Glomerular endothelial cell (primary cell): Measurements from ENCODE around the gene SIGLEC12. TPM values are rescaled to one million over a fixed set of nuclear protein-coding genes. Genes with fewer than 3 reads are reported as not detected.
"Not testable (repeated sequence)": the region's sequence is repeated elsewhere in the genome, so short reads cannot be mapped to it uniquely, and the experiment has no call there.

Experiments
- DNase-seq: peaks from one replicate; pipeline ENCODE4 v3.0.0-alpha.2; 2011; ENCODE audit warnings: low read depth, low spot score; ENCODE audit errors: extremely low read depth
- total RNA-seq: library from RNA; depleted of rRNA; stranded (reverse); fragments of >200 nt; gene quantifications from 2 replicates; pipeline ENCODE4 v1.2.3, GENCODE V29; 2015

Gene SIGLEC12
- total RNA-seq, 1 donor from 2014 or later, result not detected

DNA sequence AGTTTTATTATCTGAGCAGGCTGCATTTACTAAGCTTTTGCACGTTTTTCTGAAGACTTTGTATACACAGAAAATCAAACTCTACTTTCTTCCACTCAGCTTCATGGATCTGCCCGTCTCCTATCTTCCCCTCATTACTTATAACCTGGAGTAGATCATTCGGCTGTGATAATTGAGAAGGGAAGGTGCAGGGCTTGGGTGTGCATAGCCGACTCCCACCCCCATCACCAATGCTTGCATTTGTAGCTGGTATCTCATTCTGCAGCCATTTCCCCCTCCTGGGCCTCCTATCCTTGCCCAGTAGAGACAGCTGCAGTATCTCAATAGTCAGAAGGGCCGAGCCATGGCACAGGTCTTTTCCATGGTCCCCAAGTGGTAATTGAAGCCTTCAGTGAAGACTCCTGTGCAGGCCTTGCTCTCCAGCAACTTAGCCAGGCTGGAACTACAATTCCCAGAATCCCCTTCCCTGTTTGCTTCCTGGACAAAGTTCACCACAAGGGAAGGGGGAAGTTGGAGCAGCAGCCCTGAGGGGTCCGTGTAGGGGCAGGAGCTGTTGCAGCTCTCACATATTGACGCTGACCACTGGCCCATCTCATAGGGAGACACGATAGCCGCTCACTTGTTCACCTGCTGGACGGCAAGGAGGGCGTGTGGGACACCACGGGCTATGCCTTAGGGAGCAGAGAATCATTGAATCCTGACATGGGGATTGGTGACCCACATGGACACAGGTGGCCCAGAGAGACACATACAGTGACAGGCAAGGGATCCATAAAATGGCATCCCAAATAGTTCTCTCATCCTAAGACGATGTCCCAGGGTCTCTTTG lies 41.2 kb downstream of the SIGLEC12 start:
- no peak for DNase-seq

DNA sequence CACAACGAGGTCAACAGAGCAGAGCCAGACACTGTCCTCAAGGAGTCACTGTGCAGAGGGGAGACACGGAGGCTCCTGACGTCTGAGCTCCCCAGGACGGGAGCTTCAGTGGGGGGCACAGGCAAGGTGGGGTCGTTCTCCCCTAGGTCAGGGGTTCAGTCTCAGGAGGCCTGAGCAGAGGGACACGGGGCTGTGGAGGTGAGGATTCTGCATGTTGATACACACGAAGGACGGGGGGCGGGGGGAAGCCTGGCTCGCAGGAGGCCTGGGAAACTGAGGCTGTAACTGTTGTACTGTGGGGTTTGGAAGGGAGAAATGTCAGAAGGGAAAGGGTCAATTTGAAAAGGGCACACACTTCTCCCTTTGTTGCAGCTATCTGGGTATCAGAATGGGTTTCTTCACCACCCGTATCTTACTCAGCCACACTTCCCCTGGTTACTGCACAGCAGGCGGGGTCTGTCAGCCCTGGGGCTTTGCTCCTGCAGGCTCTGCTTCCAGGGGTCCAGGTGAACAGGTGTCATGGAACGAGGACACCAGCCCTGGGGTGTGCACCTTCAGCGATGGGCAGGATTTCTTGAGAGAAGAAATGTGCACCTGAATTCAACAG lies 42.6 kb downstream of the SIGLEC12 start:
- no peak for DNase-seq

DNA sequence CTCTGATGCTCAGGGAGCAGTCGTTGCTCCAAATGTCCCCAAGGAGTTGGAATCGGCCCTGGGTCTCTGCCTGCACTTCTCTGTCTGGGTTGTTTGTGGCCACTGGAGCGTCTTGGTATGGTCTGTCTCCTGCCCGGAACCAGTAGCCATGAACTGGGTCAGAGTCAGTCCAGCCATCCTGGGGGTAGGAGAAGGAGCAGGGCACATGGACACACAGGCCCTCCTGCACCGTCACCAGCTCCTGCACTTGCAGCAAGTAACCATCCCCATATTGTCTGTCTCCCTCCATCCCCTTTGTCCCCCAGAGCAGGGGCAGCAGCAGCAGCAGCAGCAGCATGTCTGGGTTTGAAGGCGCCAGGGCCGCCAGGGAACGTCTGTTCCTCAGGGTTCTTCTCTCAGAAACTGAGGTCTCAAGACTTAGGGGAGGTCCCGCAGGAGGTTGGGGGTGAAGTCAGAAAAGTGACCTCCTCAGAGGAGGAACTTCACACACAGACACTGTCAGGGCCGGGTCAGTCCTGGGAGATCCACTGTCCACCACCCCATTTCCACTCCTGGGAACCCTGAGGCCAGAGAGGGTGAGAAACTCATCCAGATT lies 43.5 kb downstream of the SIGLEC12 start, which contains the start of gene SIGLEC8:
Gene SIGLEC8 (minus strand): TSS at position 404 of the 595 bp plus-strand sequence. CDS start 67 bp downstream, at position 337.
- DNase-seq, result no peak

DNA sequence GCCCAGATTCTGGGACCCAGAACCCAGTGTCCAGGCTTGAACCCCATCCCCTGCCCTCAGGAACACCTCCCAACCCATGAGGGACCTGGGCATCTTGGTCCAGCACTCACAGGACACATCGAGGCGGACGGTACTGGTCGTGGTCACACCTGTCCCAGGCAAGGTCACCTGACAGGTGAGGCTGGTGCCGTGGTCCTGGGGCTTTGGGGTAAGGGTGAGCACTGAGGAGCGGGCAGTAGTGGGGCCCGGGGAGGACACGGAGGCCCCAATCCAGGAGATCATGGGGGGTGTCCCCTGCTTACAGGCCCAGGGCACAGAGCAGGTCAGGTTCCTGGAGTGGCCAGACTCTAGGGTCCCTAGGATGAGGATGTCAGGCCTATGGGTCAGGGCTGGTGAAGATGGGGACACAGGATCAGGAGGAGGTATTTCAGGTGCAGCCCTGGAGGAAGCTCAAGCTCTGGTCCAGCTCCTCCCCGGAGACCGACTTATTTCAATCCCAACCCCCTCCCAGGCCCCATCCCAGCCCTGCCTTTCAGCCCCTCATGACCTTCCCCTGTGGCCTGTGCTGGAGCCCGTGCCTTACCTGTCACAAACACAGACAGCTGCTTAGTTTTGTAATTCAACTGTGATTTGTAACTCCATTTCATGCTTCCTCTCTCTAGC lies 44.1 kb downstream of the SIGLEC12 start:
- no peak for DNase-seq

DNA sequence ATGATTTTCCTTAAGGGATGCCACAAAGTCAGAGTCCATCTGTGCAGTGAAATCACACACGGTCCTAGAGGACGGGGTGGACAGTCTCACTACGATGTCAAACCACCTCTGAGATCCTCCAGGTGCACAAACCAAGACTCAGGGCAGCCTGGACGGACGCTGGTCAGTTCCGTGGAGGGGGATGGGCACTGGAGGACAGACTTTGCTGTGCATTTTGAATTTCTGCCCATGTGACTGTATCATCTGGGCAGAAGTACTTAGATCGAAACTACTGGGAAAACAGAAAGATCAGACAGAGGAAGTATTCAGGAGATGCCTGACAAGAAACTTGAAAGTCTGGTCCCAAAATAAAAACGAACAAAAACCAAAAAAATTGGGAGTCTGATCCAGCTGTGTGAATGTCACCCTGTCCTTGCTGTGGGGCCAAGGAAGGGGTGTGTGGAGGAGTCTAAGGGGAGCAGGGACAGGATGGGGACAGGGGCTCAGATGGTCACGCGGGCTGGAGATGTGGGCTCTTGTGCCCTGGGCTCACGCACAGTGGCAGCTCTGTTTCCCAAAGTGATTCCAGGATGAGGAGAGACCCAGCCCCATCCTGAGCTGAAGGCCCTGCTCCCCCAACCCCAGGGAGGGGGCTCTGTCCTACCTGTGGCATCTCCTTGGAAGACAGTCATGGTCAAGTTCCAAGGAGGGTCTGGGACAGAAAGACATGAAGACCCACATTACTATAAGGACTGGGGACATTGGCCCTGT lies 44.9 kb downstream of the SIGLEC12 start:
- no peak for DNase-seq

DNA sequence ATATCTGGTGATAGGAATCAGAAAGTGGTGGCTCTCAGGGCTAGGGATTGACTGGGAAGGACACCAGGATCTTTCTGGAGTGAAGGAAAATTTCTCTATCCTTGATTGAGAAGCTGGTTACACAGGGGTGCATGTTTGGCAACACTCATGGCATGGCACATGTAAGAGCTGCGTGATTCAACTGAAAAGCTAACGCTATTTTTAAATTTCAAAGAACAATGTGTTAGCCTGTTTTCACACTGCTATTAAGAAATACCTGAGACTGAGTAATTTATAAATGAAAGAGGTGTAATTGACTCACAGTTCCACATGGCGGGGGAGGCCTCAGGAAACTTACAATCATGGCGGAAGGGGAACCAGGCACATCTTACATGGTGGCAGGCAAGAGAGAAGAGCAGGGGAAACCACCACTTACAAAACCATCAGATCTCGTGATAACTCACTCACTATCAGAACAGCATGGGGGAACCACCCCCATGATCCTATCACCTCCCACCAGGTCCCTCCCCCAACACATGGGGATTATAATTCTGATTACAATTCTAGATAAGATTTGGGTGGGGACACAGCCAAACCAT lies 50.8 kb downstream of the SIGLEC12 start:
- DNase-seq, result no peak

DNA sequence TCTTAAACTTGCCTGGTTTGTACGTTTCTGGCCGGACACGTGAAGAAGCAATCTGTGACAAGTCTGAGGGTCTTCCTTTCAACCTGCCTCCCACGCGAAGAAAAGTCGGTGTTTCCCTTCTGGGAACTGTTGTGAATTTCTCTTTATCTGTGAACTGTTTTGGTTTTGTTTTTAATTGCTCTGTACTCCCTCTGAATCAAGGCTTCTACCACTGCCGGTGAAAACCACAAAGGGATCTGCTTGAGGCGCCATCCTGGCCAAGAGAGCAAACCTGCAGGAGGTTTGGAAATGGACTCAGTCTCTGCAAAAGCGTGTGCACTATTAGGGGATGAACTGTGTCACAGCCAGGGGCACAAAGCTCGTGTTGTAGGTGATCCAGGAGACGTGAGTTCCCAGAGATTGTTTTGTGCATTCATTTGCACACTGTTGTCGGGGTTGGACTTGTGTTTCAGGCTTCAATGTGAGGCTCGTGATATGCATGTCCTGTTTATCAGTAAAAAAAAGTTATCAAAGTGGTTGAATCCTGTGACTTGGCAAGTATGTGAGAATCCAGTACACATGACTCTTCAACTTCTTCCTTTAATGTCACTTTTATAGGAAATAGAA lies 53.1 kb downstream of the SIGLEC12 start:
- DNase-seq, result no peak

DNA sequence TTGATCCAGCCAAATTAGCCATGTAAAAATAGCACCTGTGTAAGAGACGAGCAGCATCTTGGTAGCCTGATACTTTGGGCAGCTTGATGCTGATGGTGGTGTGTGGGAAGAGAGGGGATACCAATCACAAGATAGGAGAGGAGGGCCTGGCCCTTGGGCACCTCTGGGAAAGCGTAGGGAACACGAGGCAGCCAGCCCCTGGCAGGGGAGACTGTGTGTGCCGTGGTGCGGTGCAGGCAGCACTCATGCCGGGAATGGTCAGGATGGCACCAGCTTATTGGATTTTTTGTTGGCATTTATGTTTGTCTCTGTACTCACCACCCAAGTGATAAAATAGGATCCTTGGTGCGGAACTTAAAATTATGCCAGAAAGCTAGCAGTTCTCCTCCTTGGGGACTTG lies 53.6 kb downstream of the SIGLEC12 start:
- DNase-seq, result no peak

DNA sequence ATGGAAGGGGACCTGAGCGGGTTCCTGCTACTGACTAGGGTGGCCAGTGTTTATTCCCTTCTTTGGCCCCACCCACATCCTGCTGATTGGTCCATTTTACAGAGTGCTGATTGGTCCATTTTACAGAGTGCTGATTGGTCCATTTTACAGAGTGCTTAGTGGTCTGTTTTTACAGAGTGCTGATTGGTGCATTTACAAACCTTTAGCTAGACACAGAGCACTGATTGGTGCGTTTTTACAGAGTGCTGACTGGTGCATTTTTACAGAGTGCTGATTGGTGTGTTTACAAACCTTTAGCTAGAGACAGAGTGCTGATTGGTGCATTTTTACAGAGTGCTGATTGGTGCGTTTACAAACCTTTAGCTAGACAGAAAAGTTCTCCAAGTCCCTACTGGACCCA lies 54.1 kb downstream of the SIGLEC12 start:
- DNase-seq, result not testable (repeated sequence)

DNA sequence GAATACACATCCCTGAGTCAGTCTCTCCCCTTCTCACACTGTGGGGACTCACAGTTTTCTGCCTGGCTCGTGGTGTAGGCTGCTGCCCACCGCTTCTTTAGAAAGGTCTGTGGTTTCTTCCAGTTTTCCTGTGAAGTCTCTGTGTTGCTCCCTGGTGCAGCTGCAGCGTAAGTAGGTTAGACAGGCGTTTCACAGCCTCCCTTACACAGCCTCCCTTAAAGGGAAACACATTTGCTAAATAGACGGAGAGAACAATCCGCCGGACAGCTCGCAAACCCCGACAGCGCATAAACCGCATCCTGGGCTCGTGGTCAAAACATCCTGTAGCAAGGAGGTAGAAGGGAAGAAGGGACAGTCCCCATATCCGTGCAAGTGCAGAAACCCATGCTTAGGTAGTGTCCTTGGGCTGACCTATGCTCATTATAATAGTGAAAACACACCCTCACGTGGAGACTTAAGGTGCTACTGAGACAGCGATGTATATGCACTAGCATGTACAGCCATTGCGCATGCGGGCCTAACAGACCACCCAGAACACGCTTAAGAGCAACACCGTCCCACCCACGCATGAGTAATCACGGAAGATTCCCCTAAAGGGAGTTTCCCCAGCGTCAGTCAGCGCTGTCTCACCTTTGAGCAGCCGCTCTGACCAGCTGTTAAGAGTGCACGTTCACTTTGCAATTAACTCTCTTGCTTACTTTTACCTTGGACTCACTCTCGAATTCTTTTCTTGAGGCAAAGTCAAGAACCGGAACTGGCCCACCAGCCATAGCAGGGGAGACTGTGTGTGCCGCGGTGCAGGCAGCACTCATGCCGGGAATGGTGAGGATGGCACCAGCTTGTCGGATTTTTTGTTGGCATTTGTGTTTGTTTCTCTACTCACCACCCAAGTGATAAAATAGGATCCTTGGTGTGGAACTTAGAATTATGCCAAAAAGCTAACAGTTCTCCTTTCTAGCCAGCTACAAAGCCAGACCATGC lies 59.9 kb downstream of the SIGLEC12 start:
- DNase-seq, result no peak

Other genes starting within 250 kb of the SIGLEC12 start
- not detected in 2 replicates for gene IGLON5, start 190.2 kb downstream of the SIGLEC12 start, total RNA-seq
- 0.82 and 0.88 TPM in 2 replicates for gene VSIG10L, start 159.7 kb downstream of the SIGLEC12 start, total RNA-seq
- gene ETFB, start 135.4 kb downstream of the SIGLEC12 start, total RNA-seq, result 64.5 and 70.8 TPM in 2 replicates
- gene CLDND2, start 132.8 kb downstream of the SIGLEC12 start, total RNA-seq, result not detected in 2 replicates
- not detected in 2 replicates for gene NKG7, start 129.1 kb downstream of the SIGLEC12 start, total RNA-seq
- gene LIM2, start 113.8 kb downstream of the SIGLEC12 start, total RNA-seq, result not detected in 2 replicates
- gene C19orf84, start 111.2 kb downstream of the SIGLEC12 start, total RNA-seq, result not detected in 2 replicates
- gene SIGLEC10, start 84.2 kb downstream of the SIGLEC12 start, total RNA-seq, result not detected in 2 replicates
- not detected in 2 replicates for gene SIGLEC8, start 43.3 kb downstream of the SIGLEC12 start, total RNA-seq
- gene CEACAM18, start 23.3 kb downstream of the SIGLEC12 start, total RNA-seq, result not detected in 2 replicates
- not detected in 2 replicates for gene SIGLEC6, start 29.9 kb upstream of the SIGLEC12 start, total RNA-seq
- gene ZNF175, start 69.5 kb upstream of the SIGLEC12 start, total RNA-seq, result 8.5 and 11.2 TPM in 2 replicates
- gene SIGLEC5, start 128.6 kb upstream of the SIGLEC12 start, total RNA-seq, result 0.93 TPM in 1 of 2 replicates, not detected in the other
- 0.35 and 0.44 TPM in 2 replicates for gene SIGLEC14, start 145.0 kb upstream of the SIGLEC12 start, total RNA-seq
- 2.5 and 4.8 TPM in 2 replicates for gene SPACA6, start 191.5 kb upstream of the SIGLEC12 start, total RNA-seq
- not detected in 2 replicates for gene HAS1, start 222.2 kb upstream of the SIGLEC12 start, total RNA-seq